Vagina (tissue), 2 donors: ENCODE data around the gene MDN1. TPM values are rescaled to one million over a fixed set of nuclear protein-coding genes. Genes with fewer than 3 reads are reported as not detected.

Experiments used
- DNase-seq, 2 donors: peaks; one replicate each; pipeline ENCODE4 v3.0.0-alpha.2; 2017; ENCODE audit errors: extremely low spot score in 2 of 2
- H3K27ac ChIP-seq: fragments of 200-600 bp; sonication (generic); one replicate; pipeline ENCODE4 v1.5.1; 2019
- H3K27me3 ChIP-seq: fragments of 200-600 bp; sonication (generic); one replicate; pipeline ENCODE4 v1.5.1; 2019
- H3K36me3 ChIP-seq, 2 donors: fragments of 200-600 bp; sonication (generic); one replicate each; pipeline ENCODE4 v1.5.1; 2017 to 2019
- H3K4me1 ChIP-seq: fragments of 200-600 bp; sonication (generic); one replicate; pipeline ENCODE4 v1.5.1; 2019
- H3K4me3 ChIP-seq, 2 donors: fragments of 200-600 bp; sonication (generic); 1 replicate in 1 of 2; 2 replicates in 1 of 2; pipeline ENCODE4 v1.5.1; 2016 to 2019
- H3K9me3 ChIP-seq: fragments of 200-600 bp; sonication (generic); one replicate; pipeline ENCODE4 v1.5.1; 2019
- POLR2A ChIP-seq, 2 donors: fragments of 450-650 bp; IDR thresholded peaks; one replicate each; pipeline ENCODE4 v1.6.1; 2017; ENCODE audit warnings: antibody characterized with exemption in 2 of 2, mild to moderate bottlenecking in 2 of 2, moderate library complexity in 2 of 2
- POLR2AphosphoS5 ChIP-seq, 2 donors: sonication (generic); formaldehyde crosslinking; IDR thresholded peaks; one replicate each; pipeline ENCODE4 v1.9.0; 2017; ENCODE audit warnings: antibody characterized with exemption in 2 of 2, mild to moderate bottlenecking in 2 of 2, low read depth in 1 of 2; ENCODE audit not compliant: insufficient read depth in 1 of 2
- intact Hi-C: fragments of 100-400 bp; cut with DNase I; formaldehyde crosslinking; loops from one replicate; pipeline ENCODE4 v1.15.1; 2023
- total RNA-seq: library from RNA; depleted of rRNA; stranded (reverse); fragments of >200 nt; gene quantifications from one replicate; pipeline ENCODE4 v1.2.3, GENCODE V29; 2016
- TF ChIP-seq, protein P1 (sequence below), 3 experiments: fragments of 450-650 bp in 2 of 3; fragments of 200-600 bp in 1 of 3; sonication (generic) in 1 of 3; IDR thresholded peaks; one replicate each; pipeline ENCODE4 v1.5.1; 2017 to 2019; ENCODE audit warnings: antibody characterized with exemption in 3 of 3, mild to moderate bottlenecking in 2 of 3, moderate library complexity in 2 of 3

MDN1 gene
- total RNA-seq, 1 donor from 2014 or later, result 23.8 TPM

DNA sequence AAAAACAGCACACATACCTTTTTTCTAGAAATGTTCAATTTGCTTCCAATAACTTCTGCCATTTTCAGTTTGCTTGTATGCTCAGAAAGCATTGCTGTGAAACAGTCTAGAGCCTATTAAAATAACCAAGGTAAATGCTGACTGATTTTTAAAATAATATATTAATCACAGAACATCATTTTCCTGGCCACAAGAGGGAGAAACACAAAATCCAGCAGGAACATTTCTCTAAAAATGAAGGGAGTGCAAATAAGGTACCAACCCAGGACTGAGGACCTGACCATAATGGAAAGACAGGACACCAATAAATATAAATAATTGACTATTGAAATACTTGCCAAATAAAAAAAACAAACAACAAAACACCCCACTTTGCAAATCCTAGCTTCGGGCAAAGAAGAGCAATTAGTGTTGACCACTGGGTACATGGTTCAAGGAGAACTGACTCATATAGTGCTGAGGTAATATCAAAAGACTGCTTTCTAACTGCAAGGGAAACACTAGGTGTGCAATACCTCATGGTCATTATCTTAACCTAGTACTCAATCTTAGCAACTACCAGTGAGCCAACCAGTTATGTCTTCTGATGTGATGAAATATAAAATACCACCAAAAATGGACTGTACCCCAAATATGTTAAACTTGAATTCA is 42.9 kb downstream of the MDN1 start:
- intact Hi-C loops, result no loop called here
- Histone ChIP-seq H3K4me3 (no peak overlapping the region), H3K27me3 (no peaks in the 10 kb centered on the region), H3K9me3 (no peaks in the 10 kb centered on the region), H3K36me3 (peaks cover 0 to 69% of the 10 kb centered on the region in 2 donors), H3K4me1 (no peaks in the 10 kb centered on the region), H3K27ac (no peak overlapping the region)
- DNase-seq, result no peak
- no peak for TF ChIP-seq POLR2A (IDR thresholded peaks at IDR 0.05)
- TF ChIP-seq POLR2AphosphoS5 (IDR thresholded peaks at IDR 0.05; ENCODE audit: insufficient read depth in 1 of 2, low read depth in 1 of 2), result no peak
- TF ChIP-seq, protein P1, sequence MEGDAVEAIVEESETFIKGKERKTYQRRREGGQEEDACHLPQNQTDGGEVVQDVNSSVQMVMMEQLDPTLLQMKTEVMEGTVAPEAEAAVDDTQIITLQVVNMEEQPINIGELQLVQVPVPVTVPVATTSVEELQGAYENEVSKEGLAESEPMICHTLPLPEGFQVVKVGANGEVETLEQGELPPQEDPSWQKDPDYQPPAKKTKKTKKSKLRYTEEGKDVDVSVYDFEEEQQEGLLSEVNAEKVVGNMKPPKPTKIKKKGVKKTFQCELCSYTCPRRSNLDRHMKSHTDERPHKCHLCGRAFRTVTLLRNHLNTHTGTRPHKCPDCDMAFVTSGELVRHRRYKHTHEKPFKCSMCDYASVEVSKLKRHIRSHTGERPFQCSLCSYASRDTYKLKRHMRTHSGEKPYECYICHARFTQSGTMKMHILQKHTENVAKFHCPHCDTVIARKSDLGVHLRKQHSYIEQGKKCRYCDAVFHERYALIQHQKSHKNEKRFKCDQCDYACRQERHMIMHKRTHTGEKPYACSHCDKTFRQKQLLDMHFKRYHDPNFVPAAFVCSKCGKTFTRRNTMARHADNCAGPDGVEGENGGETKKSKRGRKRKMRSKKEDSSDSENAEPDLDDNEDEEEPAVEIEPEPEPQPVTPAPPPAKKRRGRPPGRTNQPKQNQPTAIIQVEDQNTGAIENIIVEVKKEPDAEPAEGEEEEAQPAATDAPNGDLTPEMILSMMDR (IDR thresholded peaks at IDR 0.05), result no peak

DNA sequence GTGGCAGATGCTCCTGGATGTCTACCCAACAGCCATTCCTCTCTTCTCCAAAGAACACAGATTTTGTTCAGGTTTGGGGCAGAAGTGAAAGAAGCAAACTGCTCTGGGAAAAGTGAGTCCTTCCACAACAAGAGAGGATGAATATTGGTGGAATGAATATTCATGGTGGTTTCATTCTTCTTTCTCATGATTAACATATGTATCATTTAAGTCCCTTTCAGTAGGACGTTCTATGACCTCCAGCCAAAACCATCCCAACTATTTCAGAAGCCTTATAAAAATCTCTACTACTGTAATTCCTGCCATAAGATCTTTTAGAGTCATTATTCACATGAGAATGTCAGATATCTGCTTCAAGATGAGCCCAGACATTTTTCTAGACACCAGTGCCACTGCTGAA is 44.4 kb downstream of the MDN1 start:
- Histone ChIP-seq H3K27ac (no peak overlapping the region), H3K27me3 (no peaks in the 10 kb centered on the region), H3K9me3 (no peaks in the 10 kb centered on the region), H3K36me3 (peaks cover 0 to 70% of the 10 kb centered on the region in 2 donors), H3K4me3 (no peak overlapping the region), H3K4me1 (no peaks in the 10 kb centered on the region)
- intact Hi-C loops, result no loop called here
- TF ChIP-seq POLR2A (IDR thresholded peaks at IDR 0.05) (no peak), POLR2AphosphoS5 (IDR thresholded peaks at IDR 0.05; ENCODE audit: insufficient read depth in 1 of 2, low read depth in 1 of 2) (no peak)
- TF ChIP-seq, protein P1 (IDR thresholded peaks at IDR 0.05), result no peak
- DNase-seq, result no peak

DNA sequence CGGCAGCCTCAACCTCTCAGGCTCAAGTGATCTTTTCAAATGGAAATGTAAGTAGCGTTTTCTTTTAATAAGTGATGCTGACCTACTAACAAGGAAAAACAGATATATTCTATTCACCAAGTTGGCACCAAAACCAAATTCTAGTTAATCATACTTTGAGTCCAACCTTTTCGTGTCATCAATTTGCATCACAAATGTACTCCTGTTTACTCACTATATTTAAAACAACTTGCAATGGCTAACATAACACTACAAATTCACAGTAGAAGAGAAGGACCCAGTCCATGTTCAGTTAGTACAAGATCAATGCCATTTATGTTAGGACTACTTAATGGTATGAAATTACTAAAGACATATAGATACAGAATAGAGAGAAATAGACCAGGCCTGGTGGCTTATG is 50.0 kb downstream of the MDN1 start:
- Histone ChIP-seq H3K36me3 (peaks cover 0 to 63% of the 10 kb centered on the region in 2 donors), H3K27ac (no peak overlapping the region), H3K9me3 (no peaks in the 10 kb centered on the region), H3K27me3 (no peaks in the 10 kb centered on the region), H3K4me3 (no peak overlapping the region), H3K4me1 (no peaks in the 10 kb centered on the region)
- no peak for DNase-seq
- TF ChIP-seq POLR2A (IDR thresholded peaks at IDR 0.05) (no peak), POLR2AphosphoS5 (IDR thresholded peaks at IDR 0.05; ENCODE audit: insufficient read depth in 1 of 2, low read depth in 1 of 2) (no peak)
- TF ChIP-seq, protein P1 (IDR thresholded peaks at IDR 0.05), result no peak
- intact Hi-C loops, result no loop called here

DNA sequence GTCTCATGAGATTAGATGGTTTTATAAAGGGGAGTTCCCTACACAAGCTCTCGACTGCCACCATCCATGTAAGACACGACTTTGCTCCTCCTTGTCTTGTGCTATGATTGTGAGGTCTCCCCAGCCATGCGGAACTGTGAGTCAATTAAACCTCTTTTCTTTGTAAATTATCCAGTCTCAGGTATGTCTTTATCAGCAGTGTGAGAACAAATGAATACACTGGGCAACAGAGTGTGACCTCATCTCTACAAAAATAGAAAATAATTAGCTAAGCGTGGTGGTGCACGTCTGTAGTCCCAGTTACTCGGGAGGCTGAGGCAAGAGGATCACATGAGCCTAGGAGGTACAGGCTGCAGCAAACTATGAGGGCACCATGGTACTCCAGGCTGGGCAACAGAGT is 51.3 kb downstream of the MDN1 start:
- H3K4me3 ChIP-seq, result no peak overlapping the region
- H3K4me1 ChIP-seq, result no peaks in the 10 kb centered on the region
- TF ChIP-seq, protein P1 (IDR thresholded peaks at IDR 0.05), result no peak
- TF ChIP-seq POLR2AphosphoS5 (IDR thresholded peaks at IDR 0.05; ENCODE audit: insufficient read depth in 1 of 2, low read depth in 1 of 2) (no peak), POLR2A (IDR thresholded peaks at IDR 0.05) (no peak)
- H3K36me3 ChIP-seq, result peaks cover 0 to 56% of the 10 kb centered on the region in 2 donors
- no peak for DNase-seq
- no peaks in the 10 kb centered on the region for H3K9me3 ChIP-seq
- no peaks in the 10 kb centered on the region for H3K27me3 ChIP-seq
- no peak overlapping the region for H3K27ac ChIP-seq
- intact Hi-C loops, result no loop called here

DNA sequence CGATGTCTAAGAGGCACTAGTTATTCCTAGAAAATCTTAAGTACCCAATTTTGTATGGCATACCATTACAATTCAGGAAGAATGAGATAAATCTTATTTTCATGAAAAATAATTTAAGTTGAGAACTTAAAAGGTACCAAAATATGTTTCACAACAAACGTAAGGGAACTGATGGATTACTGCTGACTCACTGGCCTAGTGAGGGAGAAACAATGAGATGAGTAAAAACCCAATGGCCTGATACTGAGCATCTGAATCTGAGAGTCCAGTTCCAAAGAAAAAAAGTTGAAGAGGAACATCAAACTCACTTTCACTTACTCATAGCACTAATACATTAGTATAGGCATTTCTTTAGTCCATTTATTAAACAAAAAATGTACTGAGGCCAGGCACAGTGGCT is 56.0 kb downstream of the MDN1 start:
- no peak overlapping the region for H3K27ac ChIP-seq
- no peaks in the 10 kb centered on the region for H3K4me1 ChIP-seq
- H3K27me3 ChIP-seq, result no peaks in the 10 kb centered on the region
- intact Hi-C loops, result no loop called here
- no peak for DNase-seq
- no peaks in the 10 kb centered on the region for H3K9me3 ChIP-seq
- peaks cover 0 to 29% of the 10 kb centered on the region in 2 donors for H3K36me3 ChIP-seq
- H3K4me3 ChIP-seq, result no peak overlapping the region
- TF ChIP-seq, protein P1 (IDR thresholded peaks at IDR 0.05), result no peak
